A673 (cell line): Measurements from ENCODE around the gene CDKAL1. TPM values are rescaled to one million over a fixed set of nuclear protein-coding genes. Genes with fewer than 3 reads are reported as not detected.

Experiments used
- BruUV-seq: library from RNA; stranded (reverse); fragments of 400-500 nt; replicated peaks from 2 replicates; lab custom pipeline; 2021; lab: Mats Ljungman, UMichigan
- CTCF ChIA-PET: fragments of 300-600 bp; sonication (Branson Sonifier 250); formaldehyde crosslinking; loops from one replicate; lab custom pipeline; 2022; ENCODE audit warnings: antibody characterized with exemption; lab: Charles Lee
- POLR2A ChIA-PET: fragments of 300-600 bp; sonication (Branson Sonifier 250); formaldehyde crosslinking; loops from one replicate; lab custom pipeline; 2022; ENCODE audit warnings: antibody characterized with exemption; ENCODE audit not compliant: low non-redundant PET; lab: Charles Lee
- DNase-seq: peaks from one replicate; pipeline ENCODE4 v3.0.0-alpha.2; 2015; ENCODE audit warnings: low spot score
- H3K27ac ChIP-seq: fragments of 200-600 bp; sonication (generic); 2 replicates; pipeline ENCODE4 v1.5.1; 2016; ENCODE audit warnings: mixed run types, low read depth, mild to moderate bottlenecking, mixed read lengths, antibody characterized with exemption, low read length; ENCODE audit not compliant: poor library complexity, severe bottlenecking
- H3K27me3 ChIP-seq: fragments of 200-600 bp; sonication (generic); replicated peaks from 2 replicates; pipeline ENCODE4 v1.6.1; 2017; ENCODE audit warnings: mixed run types, low read depth, mild to moderate bottlenecking, mixed read lengths, antibody characterized with exemption, low read length; ENCODE audit not compliant: insufficient read depth, poor library complexity
- H3K36me3 ChIP-seq: fragments of 200-600 bp; sonication (generic); 2 replicates; pipeline ENCODE4 v1.6.1; 2016; ENCODE audit warnings: mixed run types, mild to moderate bottlenecking, mixed read lengths, antibody characterized with exemption, low read length; ENCODE audit not compliant: insufficient read depth, poor library complexity, severe bottlenecking
- H3K4me1 ChIP-seq: fragments of 200-600 bp; sonication (generic); 2 replicates; pipeline ENCODE4 v1.6.1; 2017; ENCODE audit warnings: mixed run types, mild to moderate bottlenecking, mixed read lengths, antibody characterized with exemption, low read length; ENCODE audit not compliant: insufficient read depth, poor library complexity, severe bottlenecking
- H3K4me3 ChIP-seq: fragments of 200-600 bp; sonication (generic); 2 replicates; pipeline ENCODE4 v1.5.1; 2016; ENCODE audit warnings: low read depth, mixed run types, mild to moderate bottlenecking, mixed read lengths, low read length; ENCODE audit not compliant: poor library complexity, severe bottlenecking
- H3K9me3 ChIP-seq: fragments of 200-600 bp; sonication (generic); 2 replicates; pipeline ENCODE4 v1.6.1; 2016; ENCODE audit warnings: mixed run types, low read depth, mild to moderate bottlenecking, mixed read lengths, antibody characterized with exemption, low read length; ENCODE audit not compliant: poor library complexity, severe bottlenecking
- EZH2 ChIP-seq: fragments of 200-600 bp; sonication (generic); IDR thresholded peaks from 2 replicates; pipeline ENCODE4 v1.6.1; 2017; ENCODE audit warnings: borderline replicate concordance, low read depth, mild to moderate bottlenecking, mixed read lengths, antibody characterized with exemption, low read length; ENCODE audit not compliant: poor library complexity, severe bottlenecking
- intact Hi-C: fragments of 100-400 bp; cut with micrococcal nuclease; formaldehyde crosslinking; loops from one replicate; pipeline ENCODE4 v1.10.0; 2022; ENCODE audit not compliant: unreplicated experiment
- total RNA-seq: library from RNA; stranded (reverse); gene quantifications from 2 replicates; pipeline ENCODE4 v1.2.3, GENCODE V29; 2021
- TF ChIP-seq, protein P1 (sequence below): fragments of 300-800, 200-600 bp; sonication (generic); conservative IDR thresholded peaks from 2 replicates; pipeline ENCODE4 v1.5.1; 2017; ENCODE audit warnings: low read depth, mild to moderate bottlenecking, antibody characterized with exemption, low read length, moderate library complexity, mixed read lengths

Gene CDKAL1
- total RNA-seq, 1 experiment from 2014 or later: 35.5 TPM

- Histone ChIP-seq H3K27me3 (no peaks in the 10 kb centered on the region), H3K4me1 (peaks cover 30% of the 10 kb centered on the region), H3K4me3 (no peak overlapping the region), H3K36me3 (no peaks in the 10 kb centered on the region), H3K27ac (no peak overlapping the region), H3K9me3 (no peaks in the 10 kb centered on the region)
- DNase-seq: no peak
- intact Hi-C loops: loop anchor here (10.0 kb wide), 2 partner anchors 124 to 306 kb away; no protein-coding TSS in a partner anchor
- TF ChIP-seq EZH2: no peak
- TF ChIP-seq, protein P1, sequence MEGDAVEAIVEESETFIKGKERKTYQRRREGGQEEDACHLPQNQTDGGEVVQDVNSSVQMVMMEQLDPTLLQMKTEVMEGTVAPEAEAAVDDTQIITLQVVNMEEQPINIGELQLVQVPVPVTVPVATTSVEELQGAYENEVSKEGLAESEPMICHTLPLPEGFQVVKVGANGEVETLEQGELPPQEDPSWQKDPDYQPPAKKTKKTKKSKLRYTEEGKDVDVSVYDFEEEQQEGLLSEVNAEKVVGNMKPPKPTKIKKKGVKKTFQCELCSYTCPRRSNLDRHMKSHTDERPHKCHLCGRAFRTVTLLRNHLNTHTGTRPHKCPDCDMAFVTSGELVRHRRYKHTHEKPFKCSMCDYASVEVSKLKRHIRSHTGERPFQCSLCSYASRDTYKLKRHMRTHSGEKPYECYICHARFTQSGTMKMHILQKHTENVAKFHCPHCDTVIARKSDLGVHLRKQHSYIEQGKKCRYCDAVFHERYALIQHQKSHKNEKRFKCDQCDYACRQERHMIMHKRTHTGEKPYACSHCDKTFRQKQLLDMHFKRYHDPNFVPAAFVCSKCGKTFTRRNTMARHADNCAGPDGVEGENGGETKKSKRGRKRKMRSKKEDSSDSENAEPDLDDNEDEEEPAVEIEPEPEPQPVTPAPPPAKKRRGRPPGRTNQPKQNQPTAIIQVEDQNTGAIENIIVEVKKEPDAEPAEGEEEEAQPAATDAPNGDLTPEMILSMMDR: no peak
- CTCF ChIA-PET: no interaction called here
- BruUV-seq: no TSS peak
- POLR2A ChIA-PET: no interaction called here
Observed at GRCh38 chr6:20879121-20879520, 344.9 kb downstream of the CDKAL1 start.

DNA sequence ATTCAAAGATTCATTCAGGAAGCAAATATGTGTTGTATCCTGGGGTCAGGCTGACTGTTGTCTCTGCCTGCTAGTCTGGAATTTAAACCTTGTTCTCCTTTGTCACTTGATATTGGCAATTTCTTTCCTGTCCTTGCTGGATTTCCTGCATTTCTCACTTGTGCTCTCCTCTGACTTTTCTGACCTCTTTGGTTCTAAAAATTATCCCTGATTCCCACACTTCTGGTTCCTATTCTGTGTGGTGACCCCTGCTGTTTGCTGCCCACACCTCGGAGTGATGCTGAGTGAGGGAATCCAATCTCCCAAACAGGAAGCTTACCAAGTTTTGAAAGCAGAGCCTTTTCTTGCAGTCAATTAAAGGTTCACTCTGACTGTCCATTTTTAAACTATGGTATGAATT is 345.3 kb downstream of the CDKAL1 start:
- intact Hi-C loops: loop anchor here (10.0 kb wide), 2 partner anchors 125 to 305 kb away; no protein-coding TSS in a partner anchor
- no peaks in the 10 kb centered on the region for H3K9me3 ChIP-seq
- ChIA-PET POLR2A (no interaction called here), CTCF (no interaction called here)
- no peak overlapping the region for H3K27ac ChIP-seq
- no TSS peak for BruUV-seq
- H3K27me3 ChIP-seq: no peaks in the 10 kb centered on the region
- H3K36me3 ChIP-seq: no peaks in the 10 kb centered on the region
- no peak for DNase-seq
- TF ChIP-seq, protein P1: no peak
- no peak for TF ChIP-seq EZH2
- H3K4me3 ChIP-seq: no peak overlapping the region
- H3K4me1 ChIP-seq: peaks cover 30% of the 10 kb centered on the region

DNA sequence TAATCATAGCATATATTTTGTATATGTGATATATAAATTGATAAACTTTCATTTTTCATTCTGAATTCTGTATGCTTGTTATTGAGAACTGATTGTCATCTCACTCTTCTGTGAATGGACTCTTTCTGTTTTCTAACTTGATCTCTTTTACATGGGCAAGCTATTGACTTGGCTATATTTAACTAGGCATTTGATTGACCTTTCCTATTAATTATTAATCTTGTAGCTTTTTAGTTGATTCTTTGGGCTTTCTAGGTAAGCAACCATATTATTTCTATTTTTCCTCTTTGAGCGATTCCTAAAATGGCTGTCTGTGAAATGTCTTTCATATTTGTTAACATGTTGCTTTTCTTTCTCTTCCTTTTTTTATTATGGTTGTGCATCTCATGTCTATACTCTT is 347.1 kb downstream of the CDKAL1 start:
- ChIA-PET CTCF (no interaction called here), POLR2A (no interaction called here)
- no peak for DNase-seq
- Histone ChIP-seq H3K9me3 (no peaks in the 10 kb centered on the region), H3K27ac (no peak overlapping the region), H3K27me3 (no peaks in the 10 kb centered on the region), H3K36me3 (no peaks in the 10 kb centered on the region), H3K4me3 (no peak overlapping the region), H3K4me1 (peaks cover 20% of the 10 kb centered on the region)
- no TSS peak for BruUV-seq
- TF ChIP-seq EZH2: no peak
- TF ChIP-seq, protein P1: no peak
- intact Hi-C loops: no loop called here
